Neural cell (in vitro differentiated cells): ENCODE results near the gene RPL18.

ENCODE experiments used
- EP300 ChIP-seq: fragments of 450-650 bp; conservative IDR thresholded peaks from 2 replicates; pipeline ENCODE4 v1.6.1; 2014; ENCODE audit warnings: antibody characterized with exemption, mild to moderate bottlenecking, moderate library complexity; ENCODE audit not compliant: poor library complexity, severe bottlenecking
- EZH2 ChIP-seq: fragments of 200-600, 300-800 bp; shearing (Covaris generic), sonication (generic); IDR thresholded peaks from 2 replicates; pipeline ENCODE4 v1.6.1; 2014; ENCODE audit warnings: antibody characterized with exemption, low read length, borderline replicate concordance, mild to moderate bottlenecking; ENCODE audit not compliant: insufficient read depth, poor library complexity, severe bottlenecking
- POLR2AphosphoS5 ChIP-seq: IDR thresholded peaks from 2 replicates; pipeline ENCODE4 v1.6.1; 2012
- TAF1 ChIP-seq: IDR thresholded peaks from 2 replicates; pipeline ENCODE4 v1.6.1; 2012; ENCODE audit warnings: low read depth
- TF ChIP-seq, protein P1 (sequence below): fragments of 450-650 bp; IDR thresholded peaks from 2 replicates; pipeline ENCODE4 v1.5.1; 2014; ENCODE audit warnings: antibody characterized with exemption, mild to moderate bottlenecking, moderate library complexity; ENCODE audit not compliant: poor library complexity, severe bottlenecking

- TF ChIP-seq, protein P1, sequence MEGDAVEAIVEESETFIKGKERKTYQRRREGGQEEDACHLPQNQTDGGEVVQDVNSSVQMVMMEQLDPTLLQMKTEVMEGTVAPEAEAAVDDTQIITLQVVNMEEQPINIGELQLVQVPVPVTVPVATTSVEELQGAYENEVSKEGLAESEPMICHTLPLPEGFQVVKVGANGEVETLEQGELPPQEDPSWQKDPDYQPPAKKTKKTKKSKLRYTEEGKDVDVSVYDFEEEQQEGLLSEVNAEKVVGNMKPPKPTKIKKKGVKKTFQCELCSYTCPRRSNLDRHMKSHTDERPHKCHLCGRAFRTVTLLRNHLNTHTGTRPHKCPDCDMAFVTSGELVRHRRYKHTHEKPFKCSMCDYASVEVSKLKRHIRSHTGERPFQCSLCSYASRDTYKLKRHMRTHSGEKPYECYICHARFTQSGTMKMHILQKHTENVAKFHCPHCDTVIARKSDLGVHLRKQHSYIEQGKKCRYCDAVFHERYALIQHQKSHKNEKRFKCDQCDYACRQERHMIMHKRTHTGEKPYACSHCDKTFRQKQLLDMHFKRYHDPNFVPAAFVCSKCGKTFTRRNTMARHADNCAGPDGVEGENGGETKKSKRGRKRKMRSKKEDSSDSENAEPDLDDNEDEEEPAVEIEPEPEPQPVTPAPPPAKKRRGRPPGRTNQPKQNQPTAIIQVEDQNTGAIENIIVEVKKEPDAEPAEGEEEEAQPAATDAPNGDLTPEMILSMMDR = peak; percentile 80
- no peak for TF ChIP-seq EZH2
- no peak for TF ChIP-seq POLR2AphosphoS5
- no peak for TF ChIP-seq TAF1
- TF ChIP-seq EP300 = no peak
Observed at GRCh38 chr19:48588670-48589401, 30.1 kb downstream of the RPL18 start.
